HepG2 (cell line): ENCODE data around the gene GSTCD. TPM values are rescaled to one million over a fixed set of nuclear protein-coding genes. Genes with fewer than 3 reads are reported as not detected.
A peak's percentile ranks its signal among the peaks of the same experiment; 100 is the strongest.

Experiments
- CEBPG ChIP-seq: IDR thresholded peaks from 2 replicates; pipeline ENCODE4 v1.6.1; 2016
- FOSL1 ChIP-seq: sonication (generic); formaldehyde crosslinking; IDR thresholded peaks from 2 replicates; pipeline ENCODE4 v1.9.0; 2021; ENCODE audit warnings: missing genetic modification reagents, borderline replicate concordance
- GPN1 ChIP-seq: sonication (generic); formaldehyde crosslinking; IDR thresholded peaks from 2 replicates; pipeline ENCODE4 v1.5.1; 2020; ENCODE audit warnings: missing genetic modification reagents, borderline replicate concordance
- KDM5B ChIP-seq: sonication (generic); formaldehyde crosslinking; IDR thresholded peaks from 2 replicates; pipeline ENCODE4 v1.4.0; 2020; ENCODE audit warnings: missing genetic modification reagents, mild to moderate bottlenecking, borderline replicate concordance
- NCOR1 ChIP-seq: fragments of 200-600 bp; sonication (generic); IDR thresholded peaks from 2 replicates; pipeline ENCODE4 v1.7.0; 2017; ENCODE audit warnings: antibody characterized with exemption, low read length, borderline replicate concordance
- NR1H2 ChIP-seq: sonication (generic); formaldehyde crosslinking; IDR thresholded peaks from 2 replicates; pipeline ENCODE4 v1.8.1; 2022; ENCODE audit warnings: low read depth, missing genetic modification reagents, borderline replicate concordance
- SIX4 ChIP-seq: sonication (generic); formaldehyde crosslinking; IDR thresholded peaks from 2 replicates; pipeline ENCODE4 v1.4.0; 2020; ENCODE audit warnings: missing genetic modification reagents
- SP1 ChIP-seq, 2 experiments: fragments of 450-650 bp in 1 of 2; sonication (generic) in 1 of 2; formaldehyde crosslinking in 1 of 2; IDR thresholded peaks; 2 replicates each; pipeline versions ENCODE4 v1.4.0 to v1.6.1; 2016 to 2020; ENCODE audit warnings: missing genetic modification reagents in 1 of 2
- ZFP41 ChIP-seq: sonication (generic); formaldehyde crosslinking; IDR thresholded peaks from 2 replicates; pipeline ENCODE4 v1.4.0; 2020; ENCODE audit warnings: mild to moderate bottlenecking, missing genetic modification reagents, borderline replicate concordance
- ZKSCAN5 ChIP-seq: sonication (generic); formaldehyde crosslinking; IDR thresholded peaks from 2 replicates; pipeline ENCODE4 v1.5.1; 2020; ENCODE audit warnings: mild to moderate bottlenecking, missing genetic modification reagents
- ZMYM4 ChIP-seq: sonication (generic); formaldehyde crosslinking; IDR thresholded peaks from 2 replicates; pipeline ENCODE4 v1.8.1; 2023; ENCODE audit warnings: mild to moderate bottlenecking, missing genetic modification reagents
- ZNF142 ChIP-seq: sonication (generic); formaldehyde crosslinking; IDR thresholded peaks from 2 replicates; pipeline ENCODE4 v1.4.0; 2020; ENCODE audit warnings: missing genetic modification reagents
- ZNF256 ChIP-seq: sonication (generic); formaldehyde crosslinking; conservative IDR thresholded peaks from 2 replicates; pipeline ENCODE4 v1.4.0; 2020; ENCODE audit warnings: missing genetic modification reagents
- ZNF282 ChIP-seq: fragments of 450-650 bp; IDR thresholded peaks from 2 replicates; pipeline ENCODE4 v1.6.1; 2018; ENCODE audit not compliant: partially characterized antibody
- ZNF569 ChIP-seq: sonication (generic); formaldehyde crosslinking; IDR thresholded peaks from 2 replicates; pipeline ENCODE4 v1.5.0; 2020; ENCODE audit warnings: mild to moderate bottlenecking, missing genetic modification reagents, moderate library complexity, borderline replicate concordance
- polyA plus RNA-seq, 8 experiments: library from polyadenylated mRNA; depleted of rRNA in 3 of 8; stranded (reverse) in 7 of 8; unstranded in 1 of 8; fragments of >200 nt; fragmentation: Illumina TruSeq in 4 of 8; extraction: Trizol in 4 of 8; gene quantifications; 2 replicates each; pipeline versions ENCODE4 v1.2.1 to v1.2.3, GENCODE V29; 2011 to 2016; ENCODE audit warnings: low read depth in 4 of 8, missing spikeins in 1 of 8, mixed read lengths in 1 of 8; ENCODE audit not compliant: insufficient read depth in 1 of 8
- total RNA-seq, 5 experiments: library from RNA; depleted of rRNA; stranded (reverse); fragments of >200 nt; fragmentation: Illumina TruSeq; extraction: Trizol; gene quantifications; 2 replicates each; pipeline ENCODE4 v1.2.3, GENCODE V29; 2016; ENCODE audit warnings: low read depth in 1 of 5
- TF ChIP-seq, protein P1 (sequence below): IDR thresholded peaks from 2 replicates; pipeline ENCODE4 v1.6.1; 2016; ENCODE audit warnings: missing compliant biosample characterization, missing genetic modification reagents, borderline replicate concordance

GSTCD gene
- total and polyA plus RNA-seq, 2 of the 13 experiments (the other 11 are each of a cell fraction or from before 2014, with no cell fraction given), result 7.9 to 30.8 TPM

DNA sequence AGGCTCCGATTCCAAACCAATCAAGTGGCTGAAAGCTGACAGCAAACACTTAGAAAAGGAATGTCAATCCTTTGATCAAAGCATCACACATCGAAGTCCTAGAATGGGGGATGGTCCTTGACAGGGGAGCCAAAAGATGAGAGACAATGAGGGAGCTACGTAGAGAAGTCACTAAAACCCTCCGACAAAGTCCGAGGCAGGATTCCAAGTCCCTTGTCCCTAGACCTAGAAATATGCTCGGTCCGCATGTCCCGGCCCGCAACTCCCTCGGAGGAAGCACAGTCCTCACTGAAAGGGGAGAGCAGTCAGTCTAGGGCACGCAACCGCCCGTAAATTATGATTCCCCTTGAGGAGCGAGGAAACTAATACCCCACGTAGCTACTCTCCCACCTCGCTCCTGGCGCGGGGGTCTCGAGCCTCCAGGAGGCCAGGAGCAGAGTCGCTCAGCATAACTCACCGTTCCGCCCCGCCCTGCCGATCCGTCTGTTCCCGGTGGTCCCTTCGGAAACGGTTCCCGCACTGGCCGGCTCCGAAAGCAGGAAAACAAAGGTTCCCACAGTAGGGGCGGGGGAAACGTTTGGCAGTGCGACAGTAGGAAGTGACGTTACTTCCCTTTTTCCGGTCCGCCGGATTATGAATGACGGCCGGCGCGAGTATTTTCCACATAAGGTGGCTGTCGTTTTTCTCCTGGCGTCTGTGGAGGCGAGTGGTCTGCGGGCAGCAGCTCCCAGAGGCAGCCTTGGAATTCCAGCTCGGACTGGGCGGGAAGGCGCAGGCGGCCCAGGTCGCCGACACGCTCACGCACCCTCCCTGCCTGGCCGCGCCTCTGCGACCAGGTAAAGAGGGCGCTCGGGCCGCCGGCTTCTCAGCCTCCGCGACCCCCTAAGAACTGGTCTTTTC, at the start of gene GSTCD, which contains the start of gene INTS12 (continued):
- TF ChIP-seq ZMYM4 (CRISPR knock-in tag), result peak; percentile 100
- TF ChIP-seq ZNF282, result no peak
- TF ChIP-seq KDM5B (CRISPR knock-in tag), result peak; percentile 93; the same call in 1 of the 2 replicates
- no peak for TF ChIP-seq ZNF256 (CRISPR knock-in tag)
- TF ChIP-seq CEBPG (CRISPR knock-in tag), result peak; percentile 78; the same call in 1 of the 2 replicates
- TF ChIP-seq SP1 (IDR thresholded peaks at IDR 0.05), result no peak
- peak; percentile 98 for TF ChIP-seq SP1 (CRISPR knock-in tag; IDR thresholded peaks at IDR 0.05)
- TF ChIP-seq GPN1, result no peak
- no peak for TF ChIP-seq ZFP41 (CRISPR knock-in tag)
- peak; percentile 71; the same call in 1 of the 2 replicates for TF ChIP-seq SIX4
- TF ChIP-seq, protein P1, sequence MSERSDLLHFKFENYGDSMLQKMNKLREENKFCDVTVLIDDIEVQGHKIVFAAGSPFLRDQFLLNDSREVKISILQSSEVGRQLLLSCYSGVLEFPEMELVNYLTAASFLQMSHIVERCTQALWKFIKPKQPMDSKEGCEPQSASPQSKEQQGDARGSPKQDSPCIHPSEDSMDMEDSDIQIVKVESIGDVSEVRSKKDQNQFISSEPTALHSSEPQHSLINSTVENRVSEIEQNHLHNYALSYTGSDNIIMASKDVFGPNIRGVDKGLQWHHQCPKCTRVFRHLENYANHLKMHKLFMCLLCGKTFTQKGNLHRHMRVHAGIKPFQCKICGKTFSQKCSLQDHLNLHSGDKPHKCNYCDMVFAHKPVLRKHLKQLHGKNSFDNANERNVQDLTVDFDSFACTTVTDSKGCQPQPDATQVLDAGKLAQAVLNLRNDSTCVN (CRISPR knock-in tag), result peak; percentile 83
- TF ChIP-seq FOSL1 (CRISPR knock-in tag), result no peak; the same call in 1 of the 2 replicates
- peak; percentile 92 for TF ChIP-seq ZNF142 (CRISPR knock-in tag)
- TF ChIP-seq ZNF569 (CRISPR knock-in tag), result no peak; the same call in 1 of the 2 replicates
- peak; percentile 76; the same call in 1 of the 2 replicates for TF ChIP-seq NR1H2
- peak; percentile 66; the same call in 1 of the 2 replicates for TF ChIP-seq NCOR1
- no peak for TF ChIP-seq ZKSCAN5
